ENCODE data around the gene FGD3.
"Not testable (repeated sequence)": the region's sequence is repeated elsewhere in the genome, so short reads cannot be mapped to it uniquely, and the experiment has no call there.

The FGD3 gene

GRCh38 chr9:92990461-92990860, 43.1 kb downstream of the FGD3 start:
- no peaks in the 10 kb centered on the region for H3F3A ChIP-seq (ENCODE audit: insufficient read depth)
- H3K9me3 ChIP-seq (ENCODE audit: insufficient read depth, low read length): no peaks in the 10 kb centered on the region
- no peak overlapping the region for H3K27ac ChIP-seq (ENCODE audit: low read depth, low read length)
- TF ChIP-seq CTCF (IDR thresholded peaks at IDR 0.05; ENCODE audit: insufficient read depth, low read length, poor library complexity, severe bottlenecking): no peak
- TF ChIP-seq EZH2phosphoT487 (conservative IDR thresholded peaks at IDR 0.05; ENCODE audit: low read length): no peak
- H3K79me2 ChIP-seq (ENCODE audit: insufficient read depth, low read length): peaks cover 5% of the 10 kb centered on the region; the same call in 1 of the 2 replicates
- no peak overlapping the region for H3K9ac ChIP-seq (ENCODE audit: low read length)
- H3K4me3 ChIP-seq (ENCODE audit: insufficient read depth, low read length, poor library complexity, severe bottlenecking): no peak overlapping the region
- H2AFZ ChIP-seq (ENCODE audit: low read depth, low read length, severe bottlenecking): no peak overlapping the region
- no peaks in the 10 kb centered on the region for H3K9me2 ChIP-seq (replicated peaks; ENCODE audit: insufficient read depth, low read length)
- H4K20me1 ChIP-seq (ENCODE audit: low read depth, low read length): no peaks in the 10 kb centered on the region
- no peak overlapping the region for H3K4me2 ChIP-seq (ENCODE audit: low read depth, low read length, poor library complexity, severe bottlenecking)
- no peaks in the 10 kb centered on the region for H3K36me3 ChIP-seq (ENCODE audit: low read length)
- H3K27me3 ChIP-seq (ENCODE audit: low read length): no peaks in the 10 kb centered on the region

- Histone ChIP-seq H3K27ac (ENCODE audit: low read depth, low read length) (no peak overlapping the region), H3F3A (ENCODE audit: insufficient read depth) (no peaks in the 10 kb centered on the region), H3K36me3 (ENCODE audit: low read length) (no peaks in the 10 kb centered on the region), H2AFZ (ENCODE audit: low read depth, low read length, severe bottlenecking) (no peak overlapping the region), H3K9me3 (ENCODE audit: insufficient read depth, low read length) (no peaks in the 10 kb centered on the region), H3K9me2 (replicated peaks; ENCODE audit: insufficient read depth, low read length) (no peaks in the 10 kb centered on the region), H3K9ac (ENCODE audit: low read length) (no peak overlapping the region), H3K4me3 (ENCODE audit: insufficient read depth, low read length, poor library complexity, severe bottlenecking) (no peak overlapping the region), H3K27me3 (ENCODE audit: low read length) (no peaks in the 10 kb centered on the region), H3K79me2 (ENCODE audit: insufficient read depth, low read length) (peaks cover 5% of the 10 kb centered on the region; the same call in 1 of the 2 replicates), H4K20me1 (ENCODE audit: low read depth, low read length) (no peaks in the 10 kb centered on the region), H3K4me2 (ENCODE audit: low read depth, low read length, poor library complexity, severe bottlenecking) (no peak overlapping the region)
- no peak for TF ChIP-seq EZH2phosphoT487 (conservative IDR thresholded peaks at IDR 0.05; ENCODE audit: low read length)
- TF ChIP-seq CTCF (IDR thresholded peaks at IDR 0.05; ENCODE audit: insufficient read depth, low read length, poor library complexity, severe bottlenecking): no peak
These were observed 45.2 kb downstream of the FGD3 start for GRCh38 chr9:92992549-92992948.

GRCh38 chr9:92998871-92999270, 51.5 kb downstream of the FGD3 start:
- H3K9me3 ChIP-seq (ENCODE audit: insufficient read depth, low read length); H3K9me2 ChIP-seq (replicated peaks; ENCODE audit: insufficient read depth, low read length); H3K9ac ChIP-seq (ENCODE audit: low read length); H3K79me2 ChIP-seq (ENCODE audit: insufficient read depth, low read length); H4K20me1 ChIP-seq (ENCODE audit: low read depth, low read length); H3K27ac ChIP-seq (ENCODE audit: low read depth, low read length); H3K4me2 ChIP-seq (ENCODE audit: low read depth, low read length, poor library complexity, severe bottlenecking); H3F3A ChIP-seq (ENCODE audit: insufficient read depth); H3K27me3 ChIP-seq (ENCODE audit: low read length); H2AFZ ChIP-seq (ENCODE audit: low read depth, low read length, severe bottlenecking); H3K36me3 ChIP-seq (ENCODE audit: low read length); H3K4me3 ChIP-seq (ENCODE audit: insufficient read depth, low read length, poor library complexity, severe bottlenecking): not testable (repeated sequence)

GRCh38 chr9:93001031-93001430, 53.7 kb downstream of the FGD3 start:
- no peaks in the 10 kb centered on the region for H3F3A ChIP-seq (ENCODE audit: insufficient read depth)
- no peak for TF ChIP-seq CTCF (IDR thresholded peaks at IDR 0.05; ENCODE audit: insufficient read depth, low read length, poor library complexity, severe bottlenecking)
- no peak for TF ChIP-seq EZH2phosphoT487 (conservative IDR thresholded peaks at IDR 0.05; ENCODE audit: low read length)
- H3K4me2 ChIP-seq (ENCODE audit: low read depth, low read length, poor library complexity, severe bottlenecking): no peak overlapping the region
- H3K9me2 ChIP-seq (replicated peaks; ENCODE audit: insufficient read depth, low read length): no peaks in the 10 kb centered on the region
- no peak overlapping the region for H2AFZ ChIP-seq (ENCODE audit: low read depth, low read length, severe bottlenecking)
- no peaks in the 10 kb centered on the region for H3K36me3 ChIP-seq (ENCODE audit: low read length)
- H3K79me2 ChIP-seq (ENCODE audit: insufficient read depth, low read length): no peaks in the 10 kb centered on the region
- peaks cover 6% of the 10 kb centered on the region; the same call in 1 of the 2 replicates for H4K20me1 ChIP-seq (ENCODE audit: low read depth, low read length)
- H3K9ac ChIP-seq (ENCODE audit: low read length): no peak overlapping the region
- no peaks in the 10 kb centered on the region for H3K27me3 ChIP-seq (ENCODE audit: low read length)
- no peaks in the 10 kb centered on the region for H3K9me3 ChIP-seq (ENCODE audit: insufficient read depth, low read length)
- H3K27ac ChIP-seq (ENCODE audit: low read depth, low read length): no peak overlapping the region
- no peak overlapping the region for H3K4me3 ChIP-seq (ENCODE audit: insufficient read depth, low read length, poor library complexity, severe bottlenecking)

Measured in SU-DHL-6 (cell line).